ENCODE data around the gene LOXL1. TPM values are rescaled to one million over a fixed set of nuclear protein-coding genes. Genes with fewer than 3 reads are reported as not detected.

The LOXL1 gene
- total and polyA plus RNA-seq, 4 donors, result 0.67 to 2.0 (median 1.4) TPM; not detected in 1

DNA sequence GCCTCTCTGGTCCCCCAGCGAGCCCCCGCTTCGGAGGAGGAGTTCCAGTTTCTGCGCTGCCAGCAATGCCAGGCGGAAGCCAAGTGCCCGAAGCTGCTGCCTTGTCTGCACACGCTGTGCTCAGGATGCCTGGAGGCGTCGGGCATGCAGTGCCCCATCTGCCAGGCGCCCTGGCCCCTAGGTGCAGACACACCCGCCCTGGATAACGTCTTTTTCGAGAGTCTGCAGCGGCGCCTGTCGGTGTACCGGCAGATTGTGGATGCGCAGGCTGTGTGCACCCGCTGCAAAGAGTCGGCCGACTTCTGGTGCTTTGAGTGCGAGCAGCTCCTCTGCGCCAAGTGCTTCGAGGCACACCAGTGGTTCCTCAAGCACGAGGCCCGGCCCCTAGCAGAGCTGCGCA lies 71.7 kb downstream of the LOXL1 start:
- TF ChIP-seq, protein P1, sequence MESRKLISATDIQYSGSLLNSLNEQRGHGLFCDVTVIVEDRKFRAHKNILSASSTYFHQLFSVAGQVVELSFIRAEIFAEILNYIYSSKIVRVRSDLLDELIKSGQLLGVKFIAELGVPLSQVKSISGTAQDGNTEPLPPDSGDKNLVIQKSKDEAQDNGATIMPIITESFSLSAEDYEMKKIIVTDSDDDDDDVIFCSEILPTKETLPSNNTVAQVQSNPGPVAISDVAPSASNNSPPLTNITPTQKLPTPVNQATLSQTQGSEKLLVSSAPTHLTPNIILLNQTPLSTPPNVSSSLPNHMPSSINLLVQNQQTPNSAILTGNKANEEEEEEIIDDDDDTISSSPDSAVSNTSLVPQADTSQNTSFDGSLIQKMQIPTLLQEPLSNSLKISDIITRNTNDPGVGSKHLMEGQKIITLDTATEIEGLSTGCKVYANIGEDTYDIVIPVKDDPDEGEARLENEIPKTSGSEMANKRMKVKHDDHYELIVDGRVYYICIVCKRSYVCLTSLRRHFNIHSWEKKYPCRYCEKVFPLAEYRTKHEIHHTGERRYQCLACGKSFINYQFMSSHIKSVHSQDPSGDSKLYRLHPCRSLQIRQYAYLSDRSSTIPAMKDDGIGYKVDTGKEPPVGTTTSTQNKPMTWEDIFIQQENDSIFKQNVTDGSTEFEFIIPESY (IDR thresholded peaks at IDR 0.05), result no peak
- TF ChIP-seq EGR1 (IDR thresholded peaks at IDR 0.05; ENCODE audit: low read depth in 2 of 2), result no peak
- no peak for TF ChIP-seq HNF4A (conservative IDR thresholded peaks at IDR 0.05)
- TF ChIP-seq HNF4G (IDR thresholded peaks at IDR 0.05), result no peak
- no peak for TF ChIP-seq JUND (IDR thresholded peaks at IDR 0.05)
- TF ChIP-seq, protein P2, sequence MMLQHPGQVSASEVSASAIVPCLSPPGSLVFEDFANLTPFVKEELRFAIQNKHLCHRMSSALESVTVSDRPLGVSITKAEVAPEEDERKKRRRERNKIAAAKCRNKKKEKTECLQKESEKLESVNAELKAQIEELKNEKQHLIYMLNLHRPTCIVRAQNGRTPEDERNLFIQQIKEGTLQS (IDR thresholded peaks at IDR 0.05), result no peak
- TF ChIP-seq TAF1 (conservative IDR thresholded peaks at IDR 0.05), result no peak
- no peak for TF ChIP-seq NR2F2 (IDR thresholded peaks at IDR 0.05)
- TF ChIP-seq, protein P3, sequence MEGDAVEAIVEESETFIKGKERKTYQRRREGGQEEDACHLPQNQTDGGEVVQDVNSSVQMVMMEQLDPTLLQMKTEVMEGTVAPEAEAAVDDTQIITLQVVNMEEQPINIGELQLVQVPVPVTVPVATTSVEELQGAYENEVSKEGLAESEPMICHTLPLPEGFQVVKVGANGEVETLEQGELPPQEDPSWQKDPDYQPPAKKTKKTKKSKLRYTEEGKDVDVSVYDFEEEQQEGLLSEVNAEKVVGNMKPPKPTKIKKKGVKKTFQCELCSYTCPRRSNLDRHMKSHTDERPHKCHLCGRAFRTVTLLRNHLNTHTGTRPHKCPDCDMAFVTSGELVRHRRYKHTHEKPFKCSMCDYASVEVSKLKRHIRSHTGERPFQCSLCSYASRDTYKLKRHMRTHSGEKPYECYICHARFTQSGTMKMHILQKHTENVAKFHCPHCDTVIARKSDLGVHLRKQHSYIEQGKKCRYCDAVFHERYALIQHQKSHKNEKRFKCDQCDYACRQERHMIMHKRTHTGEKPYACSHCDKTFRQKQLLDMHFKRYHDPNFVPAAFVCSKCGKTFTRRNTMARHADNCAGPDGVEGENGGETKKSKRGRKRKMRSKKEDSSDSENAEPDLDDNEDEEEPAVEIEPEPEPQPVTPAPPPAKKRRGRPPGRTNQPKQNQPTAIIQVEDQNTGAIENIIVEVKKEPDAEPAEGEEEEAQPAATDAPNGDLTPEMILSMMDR (IDR thresholded peaks at IDR 0.05; ENCODE audit: low read depth, low read length, missing input control), result no peak
- TF ChIP-seq GABPA (IDR thresholded peaks at IDR 0.05 in 1 of 2, conservative IDR thresholded peaks at IDR 0.05 in 1 of 2), result no peak
- no peak for TF ChIP-seq YY1 (IDR thresholded peaks at IDR 0.05)
- TF ChIP-seq RAD21 (IDR thresholded peaks at IDR 0.05), result no peak
- no peak for TF ChIP-seq FOXA2 (IDR thresholded peaks at IDR 0.05)
- no peak for TF ChIP-seq FOXA1 (IDR thresholded peaks at IDR 0.05)
- no peak for TF ChIP-seq SP1 (IDR thresholded peaks at IDR 0.05)
- TF ChIP-seq RXRA (IDR thresholded peaks at IDR 0.05), result no peak
- TF ChIP-seq, protein P4, sequence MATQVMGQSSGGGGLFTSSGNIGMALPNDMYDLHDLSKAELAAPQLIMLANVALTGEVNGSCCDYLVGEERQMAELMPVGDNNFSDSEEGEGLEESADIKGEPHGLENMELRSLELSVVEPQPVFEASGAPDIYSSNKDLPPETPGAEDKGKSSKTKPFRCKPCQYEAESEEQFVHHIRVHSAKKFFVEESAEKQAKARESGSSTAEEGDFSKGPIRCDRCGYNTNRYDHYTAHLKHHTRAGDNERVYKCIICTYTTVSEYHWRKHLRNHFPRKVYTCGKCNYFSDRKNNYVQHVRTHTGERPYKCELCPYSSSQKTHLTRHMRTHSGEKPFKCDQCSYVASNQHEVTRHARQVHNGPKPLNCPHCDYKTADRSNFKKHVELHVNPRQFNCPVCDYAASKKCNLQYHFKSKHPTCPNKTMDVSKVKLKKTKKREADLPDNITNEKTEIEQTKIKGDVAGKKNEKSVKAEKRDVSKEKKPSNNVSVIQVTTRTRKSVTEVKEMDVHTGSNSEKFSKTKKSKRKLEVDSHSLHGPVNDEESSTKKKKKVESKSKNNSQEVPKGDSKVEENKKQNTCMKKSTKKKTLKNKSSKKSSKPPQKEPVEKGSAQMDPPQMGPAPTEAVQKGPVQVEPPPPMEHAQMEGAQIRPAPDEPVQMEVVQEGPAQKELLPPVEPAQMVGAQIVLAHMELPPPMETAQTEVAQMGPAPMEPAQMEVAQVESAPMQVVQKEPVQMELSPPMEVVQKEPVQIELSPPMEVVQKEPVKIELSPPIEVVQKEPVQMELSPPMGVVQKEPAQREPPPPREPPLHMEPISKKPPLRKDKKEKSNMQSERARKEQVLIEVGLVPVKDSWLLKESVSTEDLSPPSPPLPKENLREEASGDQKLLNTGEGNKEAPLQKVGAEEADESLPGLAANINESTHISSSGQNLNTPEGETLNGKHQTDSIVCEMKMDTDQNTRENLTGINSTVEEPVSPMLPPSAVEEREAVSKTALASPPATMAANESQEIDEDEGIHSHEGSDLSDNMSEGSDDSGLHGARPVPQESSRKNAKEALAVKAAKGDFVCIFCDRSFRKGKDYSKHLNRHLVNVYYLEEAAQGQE (IDR thresholded peaks at IDR 0.05), result no peak
- TF ChIP-seq, protein P5, sequence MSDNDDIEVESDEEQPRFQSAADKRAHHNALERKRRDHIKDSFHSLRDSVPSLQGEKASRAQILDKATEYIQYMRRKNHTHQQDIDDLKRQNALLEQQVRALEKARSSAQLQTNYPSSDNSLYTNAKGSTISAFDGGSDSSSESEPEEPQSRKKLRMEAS (IDR thresholded peaks at IDR 0.05), result no peak
- no peaks in the 10 kb centered on the region for H3K27me3 ChIP-seq (ENCODE audit: control insufficient read depth in 4 of 4, insufficient read depth in 4 of 4, low read length in 3 of 4)
- H3K4me3 ChIP-seq (ENCODE audit: low read depth in 1 of 3, low read length in 3 of 3), result no peak overlapping the region
- H3K27ac ChIP-seq (ENCODE audit: low read depth in 1 of 2, low read length in 2 of 2), result no peak overlapping the region
- WGBS, result 96% methylated on average over 27 of the region's 27 CpGs
- H3K4me1 ChIP-seq (ENCODE audit: control insufficient read depth in 4 of 4, insufficient read depth in 4 of 4, low read length in 3 of 4), result peaks cover 4 to 40% (median 29%) of the 10 kb centered on the region in 4 donors
- H3K9me3 ChIP-seq (ENCODE audit: control insufficient read depth in 4 of 4, low read length in 3 of 4), result no peaks in the 10 kb centered on the region
- no peak overlapping the region for H3K9ac ChIP-seq (ENCODE audit: low read depth in 1 of 2, low read length in 2 of 2)
- DNase-seq (ENCODE audit: low spot score), result no peak
- H3K36me3 ChIP-seq (ENCODE audit: control insufficient read depth in 4 of 4, insufficient read depth in 3 of 4, low read depth in 1 of 4, low read length in 3 of 4), result peaks cover 0 to 11% (median 7%) of the 10 kb centered on the region in 4 donors

Other genes starting within 250 kb of the LOXL1 start
- gene CD276, start 242.1 kb upstream of the LOXL1 start, total RNA-seq, result 10 to 100 TPM; 19.7 to 30.4 TPM
- 10 to 100 TPM; 12.9 to 37.9 TPM for gene CD276, start 242.1 kb upstream of the LOXL1 start, polyA plus RNA-seq
- under 1 TPM; 0.25 to 0.37 TPM for gene INSYN1, start 173.1 kb upstream of the LOXL1 start, total RNA-seq
- gene INSYN1, start 173.1 kb upstream of the LOXL1 start, polyA plus RNA-seq, result under 1 TPM in 1 of 2 donors, not detected in 1; 0.16 TPM
- not detected for gene TBC1D21, start 52.9 kb upstream of the LOXL1 start, total RNA-seq
- gene TBC1D21, start 52.9 kb upstream of the LOXL1 start, polyA plus RNA-seq, result not detected
- 1 to 10 TPM; 5.6 to 7.1 TPM for gene STOML1, start 65.8 kb downstream of the LOXL1 start, total RNA-seq
- gene STOML1, start 65.8 kb downstream of the LOXL1 start, polyA plus RNA-seq, result 1 to 10 TPM; 5.4 to 9.4 TPM
- 10 to 100 TPM; 12.4 to 15.2 TPM for gene PML, start 68.3 kb downstream of the LOXL1 start, total RNA-seq
- gene PML, start 68.3 kb downstream of the LOXL1 start, polyA plus RNA-seq, result 1 to 10 TPM; 8.2 to 9.2 TPM
- 1 to 10 TPM; 1.2 to 1.4 TPM for gene GOLGA6A, start 156.1 kb downstream of the LOXL1 start, total RNA-seq
- under 1 TPM; 0.06 to 0.08 TPM for gene GOLGA6A, start 156.1 kb downstream of the LOXL1 start, polyA plus RNA-seq
- not detected for gene ISLR2, start 204.1 kb downstream of the LOXL1 start, total RNA-seq
- gene ISLR2, start 204.1 kb downstream of the LOXL1 start, polyA plus RNA-seq, result under 1 TPM in 1 of 2 donors, not detected in 1; 0.03 TPM
- gene ISLR, start 247.2 kb downstream of the LOXL1 start, total RNA-seq, result 1 to 10 TPM; 2.4 to 3.2 TPM
- gene ISLR, start 247.2 kb downstream of the LOXL1 start, polyA plus RNA-seq, result 1 to 10 TPM; 3.9 to 4.2 TPM

All from liver (tissue), 9 donors.